Neural cell (in vitro differentiated cells): ENCODE data around the gene EIF2D. TPM values are rescaled to one million over a fixed set of nuclear protein-coding genes. Genes with fewer than 3 reads are reported as not detected.

Experiments used
- H2AFZ ChIP-seq: fragments of 200-600, 300-800 bp; sonication (generic), shearing (Covaris generic); 2 replicates; pipeline ENCODE4 v1.6.0; 2014; ENCODE audit warnings: low read depth, mild to moderate bottlenecking, antibody characterized with exemption, low read length, moderate library complexity
- H3F3A ChIP-seq: fragments of 200-600 bp; shearing (Covaris generic); 2 replicates; pipeline ENCODE4 v1.6.1; 2016; ENCODE audit warnings: mild to moderate bottlenecking, moderate library complexity, mixed read lengths, antibody characterized with exemption, low read length; ENCODE audit not compliant: insufficient read depth, poor library complexity, severe bottlenecking
- H3K27ac ChIP-seq: fragments of 200-600, 300-800 bp; sonication (generic), shearing (Covaris generic); 2 replicates; pipeline ENCODE4 v1.5.1; 2014; ENCODE audit warnings: mild to moderate bottlenecking, low read length, moderate library complexity
- H3K27me3 ChIP-seq: fragments of 300-800, 200-600 bp; sonication (generic), shearing (Covaris generic); 2 replicates; pipeline ENCODE4 v1.6.0; 2014; ENCODE audit warnings: mild to moderate bottlenecking, low read depth, low read length, moderate library complexity; ENCODE audit not compliant: insufficient read depth
- H3K36me3 ChIP-seq: fragments of 300-800, 200-600 bp; sonication (generic), shearing (Covaris generic); 2 replicates; pipeline ENCODE4 v1.5.1; 2014; ENCODE audit warnings: mild to moderate bottlenecking, antibody characterized with exemption, low read length, moderate library complexity; ENCODE audit not compliant: insufficient read depth
- H3K4me2 ChIP-seq: fragments of 300-800, 200-600 bp; sonication (generic), shearing (Covaris generic); 2 replicates; pipeline ENCODE4 v1.6.0; 2014; ENCODE audit warnings: mild to moderate bottlenecking, low read length
- H3K4me3 ChIP-seq: fragments of 300-800, 200-600 bp; sonication (generic), shearing (Covaris generic); 2 replicates; pipeline ENCODE4 v1.5.1; 2014; ENCODE audit warnings: mild to moderate bottlenecking, low read length, moderate library complexity
- H3K79me2 ChIP-seq: fragments of 200-600 bp; shearing (Covaris generic); replicated peaks from 2 replicates; pipeline ENCODE4 v1.6.0; 2014; ENCODE audit warnings: mild to moderate bottlenecking, low read length, moderate library complexity; ENCODE audit not compliant: insufficient read depth
- H3K9ac ChIP-seq: fragments of 300-800, 200-600 bp; sonication (generic), shearing (Covaris generic); 2 replicates; pipeline ENCODE4 v1.6.1; 2016; ENCODE audit warnings: mild to moderate bottlenecking, low read length, mixed read lengths
- H3K9me2 ChIP-seq: fragments of 200-600 bp; shearing (Covaris generic); 2 replicates; pipeline ENCODE4 v1.6.1; 2016; ENCODE audit warnings: mild to moderate bottlenecking, low read length, mixed read lengths; ENCODE audit not compliant: insufficient read depth
- H3K9me3 ChIP-seq: fragments of 200-600, 300-800 bp; sonication (generic), shearing (Covaris generic); 2 replicates; pipeline ENCODE4 v1.6.1; 2016; ENCODE audit warnings: mild to moderate bottlenecking, mixed run types, low read length, moderate library complexity, mixed read lengths
- H4K20me1 ChIP-seq: fragments of 200-600 bp; shearing (Covaris generic); 2 replicates; pipeline ENCODE4 v1.6.1; 2016; ENCODE audit warnings: mild to moderate bottlenecking, mixed run types; ENCODE audit not compliant: insufficient read depth
- EP300 ChIP-seq: fragments of 450-650 bp; conservative IDR thresholded peaks from 2 replicates; pipeline ENCODE4 v1.6.1; 2014; ENCODE audit warnings: antibody characterized with exemption, mild to moderate bottlenecking, moderate library complexity; ENCODE audit not compliant: poor library complexity, severe bottlenecking
- EZH2 ChIP-seq: fragments of 200-600, 300-800 bp; shearing (Covaris generic), sonication (generic); IDR thresholded peaks from 2 replicates; pipeline ENCODE4 v1.6.1; 2014; ENCODE audit warnings: antibody characterized with exemption, low read length, borderline replicate concordance, mild to moderate bottlenecking; ENCODE audit not compliant: insufficient read depth, poor library complexity, severe bottlenecking
- MXI1 ChIP-seq: fragments of 450-650 bp; conservative IDR thresholded peaks from 2 replicates; pipeline ENCODE4 v1.6.1; 2014; ENCODE audit warnings: antibody characterized with exemption, mild to moderate bottlenecking; ENCODE audit not compliant: poor library complexity, severe bottlenecking
- POLR2AphosphoS5 ChIP-seq: IDR thresholded peaks from 2 replicates; pipeline ENCODE4 v1.6.1; 2012
- RAD21 ChIP-seq: fragments of 450-650 bp; conservative IDR thresholded peaks from 2 replicates; pipeline ENCODE4 v1.6.1; 2014; ENCODE audit warnings: antibody characterized with exemption, mild to moderate bottlenecking, moderate library complexity
- REST ChIP-seq: IDR thresholded peaks from 2 replicates; pipeline ENCODE4 v1.6.1; 2012; ENCODE audit warnings: borderline replicate concordance
- SMC3 ChIP-seq: fragments of 450-650 bp; conservative IDR thresholded peaks from 2 replicates; pipeline ENCODE4 v1.6.1; 2014; ENCODE audit warnings: antibody characterized with exemption, mild to moderate bottlenecking, moderate library complexity; ENCODE audit not compliant: poor library complexity
- TAF1 ChIP-seq: IDR thresholded peaks from 2 replicates; pipeline ENCODE4 v1.6.1; 2012; ENCODE audit warnings: low read depth
- polyA plus RNA-seq: library from polyadenylated mRNA; depleted of rRNA; stranded (reverse); fragments of >200 nt; gene quantifications from 2 replicates; pipeline ENCODE4 v1.2.3, GENCODE V29; 2014
- TF ChIP-seq, protein P1 (sequence below): fragments of 450-650 bp; IDR thresholded peaks from 2 replicates; pipeline ENCODE4 v1.5.1; 2014; ENCODE audit warnings: antibody characterized with exemption, mild to moderate bottlenecking, moderate library complexity; ENCODE audit not compliant: poor library complexity, severe bottlenecking

The EIF2D gene
- polyA plus RNA-seq, 1 donor from 2014 or later: 37.1 TPM

- H3K9me3 ChIP-seq: no peaks in the 10 kb centered on the region
- H3K9me2 ChIP-seq: no peaks in the 10 kb centered on the region
- no peak overlapping the region for H3K27ac ChIP-seq
- no peak overlapping the region for H2AFZ ChIP-seq
- TF ChIP-seq RAD21 (no peak), TAF1 (no peak)
- H3F3A ChIP-seq: no peaks in the 10 kb centered on the region
- H3K79me2 ChIP-seq: no peaks in the 10 kb centered on the region
- no peak overlapping the region for H3K4me3 ChIP-seq
- no peaks in the 10 kb centered on the region for H3K27me3 ChIP-seq
- H3K9ac ChIP-seq: no peak overlapping the region
- H3K36me3 ChIP-seq: no peaks in the 10 kb centered on the region
- H4K20me1 ChIP-seq: no peaks in the 10 kb centered on the region
- no peak overlapping the region for H3K4me2 ChIP-seq
These were observed 2.9 kb downstream of the EIF2D start for GRCh38 chr1:206609229-206609991.

DNA sequence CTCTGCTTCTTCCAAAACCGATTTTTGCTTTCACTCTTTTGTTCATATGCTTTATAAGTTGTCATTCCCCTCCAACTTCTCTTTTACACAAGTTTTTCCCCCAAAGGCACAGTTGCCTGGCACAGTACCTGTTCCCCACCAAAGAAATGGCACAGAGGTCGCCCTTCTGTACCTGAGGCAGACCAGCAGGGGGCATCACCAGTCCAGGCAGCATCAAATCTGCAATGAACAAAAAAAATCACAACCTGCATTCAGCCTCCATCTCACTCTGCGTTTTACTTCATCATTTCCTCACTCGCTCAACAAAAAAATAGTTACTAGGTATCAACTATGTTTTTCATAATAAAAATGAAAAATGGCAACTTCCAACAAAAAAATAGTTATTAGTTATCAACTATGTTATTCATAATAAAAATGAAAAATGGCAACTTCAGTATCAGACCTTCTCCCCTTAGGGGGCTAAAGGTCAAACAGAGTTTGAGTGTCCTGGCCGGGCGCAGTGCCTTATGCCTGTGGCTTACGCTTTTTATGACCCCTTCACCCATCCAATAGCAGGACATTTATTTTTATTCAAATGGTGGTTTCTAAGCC lies 4.1 kb downstream of the EIF2D start:
- Histone ChIP-seq H3F3A (no peaks in the 10 kb centered on the region), H3K79me2 (no peaks in the 10 kb centered on the region), H3K9ac (no peak overlapping the region), H3K27ac (no peak overlapping the region), H2AFZ (no peak overlapping the region), H4K20me1 (no peaks in the 10 kb centered on the region), H3K4me3 (no peak overlapping the region), H3K4me2 (no peak overlapping the region), H3K27me3 (no peaks in the 10 kb centered on the region), H3K36me3 (peaks cover 4% of the 10 kb centered on the region), H3K9me3 (no peaks in the 10 kb centered on the region), H3K9me2 (no peaks in the 10 kb centered on the region)
- TF ChIP-seq TAF1 (no peak), SMC3 (peak; percentile 82), EP300 (no peak), RAD21 (peak; percentile 80)
- TF ChIP-seq, protein P1, sequence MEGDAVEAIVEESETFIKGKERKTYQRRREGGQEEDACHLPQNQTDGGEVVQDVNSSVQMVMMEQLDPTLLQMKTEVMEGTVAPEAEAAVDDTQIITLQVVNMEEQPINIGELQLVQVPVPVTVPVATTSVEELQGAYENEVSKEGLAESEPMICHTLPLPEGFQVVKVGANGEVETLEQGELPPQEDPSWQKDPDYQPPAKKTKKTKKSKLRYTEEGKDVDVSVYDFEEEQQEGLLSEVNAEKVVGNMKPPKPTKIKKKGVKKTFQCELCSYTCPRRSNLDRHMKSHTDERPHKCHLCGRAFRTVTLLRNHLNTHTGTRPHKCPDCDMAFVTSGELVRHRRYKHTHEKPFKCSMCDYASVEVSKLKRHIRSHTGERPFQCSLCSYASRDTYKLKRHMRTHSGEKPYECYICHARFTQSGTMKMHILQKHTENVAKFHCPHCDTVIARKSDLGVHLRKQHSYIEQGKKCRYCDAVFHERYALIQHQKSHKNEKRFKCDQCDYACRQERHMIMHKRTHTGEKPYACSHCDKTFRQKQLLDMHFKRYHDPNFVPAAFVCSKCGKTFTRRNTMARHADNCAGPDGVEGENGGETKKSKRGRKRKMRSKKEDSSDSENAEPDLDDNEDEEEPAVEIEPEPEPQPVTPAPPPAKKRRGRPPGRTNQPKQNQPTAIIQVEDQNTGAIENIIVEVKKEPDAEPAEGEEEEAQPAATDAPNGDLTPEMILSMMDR: peak; percentile 77

DNA sequence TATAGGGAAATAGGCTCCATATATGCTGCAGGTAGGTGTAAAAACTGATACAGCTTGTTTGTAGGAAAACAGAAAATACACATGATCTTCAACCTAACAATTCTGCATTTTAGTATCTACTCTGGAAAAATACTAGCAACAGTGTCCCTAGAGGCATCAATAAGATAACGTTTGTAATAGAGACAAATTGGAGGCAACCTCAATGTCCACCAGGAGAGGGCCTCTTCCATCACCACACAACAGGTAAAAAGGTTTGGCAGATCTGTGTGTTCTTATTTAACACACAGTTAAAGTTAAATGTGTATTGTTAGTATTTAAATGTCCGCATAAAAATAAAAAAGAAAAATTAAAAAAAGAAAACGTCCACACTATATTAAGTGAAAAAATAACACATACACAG lies 5.4 kb downstream of the EIF2D start:
- Histone ChIP-seq H3K9me2 (no peaks in the 10 kb centered on the region), H3F3A (no peaks in the 10 kb centered on the region), H3K9me3 (no peaks in the 10 kb centered on the region), H3K4me2 (no peak overlapping the region), H2AFZ (no peak overlapping the region), H3K27me3 (no peaks in the 10 kb centered on the region), H3K27ac (no peak overlapping the region), H3K9ac (no peak overlapping the region), H3K79me2 (no peaks in the 10 kb centered on the region), H3K36me3 (peaks cover 8% of the 10 kb centered on the region), H4K20me1 (no peaks in the 10 kb centered on the region), H3K4me3 (no peak overlapping the region)
- TF ChIP-seq EP300 (no peak), SMC3 (peak; percentile 73), TAF1 (no peak), MXI1 (no peak), REST (no peak), POLR2AphosphoS5 (no peak), EZH2 (no peak), RAD21 (peak; percentile 58)
- TF ChIP-seq, protein P1: peak; percentile 72
